ENCODE measurements around the gene BDH1.

- TF ChIP-seq RAD21 (conservative IDR thresholded peaks at IDR 0.05) = no peak
- TF ChIP-seq CTCF (IDR thresholded peaks at IDR 0.05; ENCODE audit: poor library complexity, severe bottlenecking) = no peak
Observed at GRCh38 chr3:197487911-197488391, 67.8 kb downstream of the BDH1 start.
